Stimulated activated CD4-positive, alpha-beta T cell treated with anti-CD3 and anti-CD28 coated beads, Interleukin-1b, Interleukin-23, amount 100 ng/mL, for 4 hours (primary cell): ENCODE measurements around the gene ARL15.
"Not testable (repeated sequence)": the region's sequence is repeated elsewhere in the genome, so short reads cannot be mapped to it uniquely, and the experiment has no call there.

Experiments used
- DNase-seq, 2 donors: peaks; one replicate each; pipeline ENCODE4 v3.0.0-alpha.2; 2020; ENCODE audit warnings: low read depth in 2 of 2

ARL15 gene

DNA sequence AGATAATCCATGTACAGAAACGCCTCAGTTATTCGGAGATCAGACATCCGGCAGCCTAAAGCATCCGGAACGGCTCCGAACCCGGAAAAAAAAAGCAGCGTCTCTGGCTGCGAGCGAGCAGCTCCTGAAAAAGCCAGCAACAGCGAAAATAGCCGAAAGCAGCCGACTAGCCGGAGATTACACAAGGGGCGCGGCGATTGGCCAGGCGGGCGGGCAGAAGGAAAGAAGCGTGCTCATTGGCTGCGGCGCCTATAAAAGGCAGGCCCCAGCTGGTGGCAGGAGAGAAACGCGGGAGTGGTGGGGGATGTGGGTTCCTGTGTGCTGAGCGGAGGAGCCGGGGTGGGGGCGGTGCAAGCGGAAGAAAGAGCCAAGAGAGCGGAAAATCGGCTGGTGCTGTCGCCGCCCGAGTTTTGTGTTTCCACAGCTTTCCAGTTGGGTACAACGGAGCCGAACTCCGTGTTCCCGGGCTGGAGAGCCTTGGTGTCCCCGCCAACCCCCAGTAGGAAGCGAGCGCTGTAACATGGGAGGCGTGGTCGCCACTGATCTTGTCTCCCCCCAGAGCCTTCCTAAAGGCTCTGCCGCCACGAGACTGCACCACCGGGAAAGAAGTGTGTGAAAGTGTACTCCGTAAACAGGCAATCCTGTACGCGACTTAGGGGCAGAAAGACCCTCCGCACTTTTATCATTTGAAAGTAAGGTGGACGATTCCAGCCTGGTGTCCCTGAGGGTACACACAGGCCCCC, at the start of gene ARL15:
Gene ARL15, minus strand, starts transcription at position 141 of the 743 bp plus-strand sequence.
- peak; percentile 95 to 97 for DNase-seq

DNA sequence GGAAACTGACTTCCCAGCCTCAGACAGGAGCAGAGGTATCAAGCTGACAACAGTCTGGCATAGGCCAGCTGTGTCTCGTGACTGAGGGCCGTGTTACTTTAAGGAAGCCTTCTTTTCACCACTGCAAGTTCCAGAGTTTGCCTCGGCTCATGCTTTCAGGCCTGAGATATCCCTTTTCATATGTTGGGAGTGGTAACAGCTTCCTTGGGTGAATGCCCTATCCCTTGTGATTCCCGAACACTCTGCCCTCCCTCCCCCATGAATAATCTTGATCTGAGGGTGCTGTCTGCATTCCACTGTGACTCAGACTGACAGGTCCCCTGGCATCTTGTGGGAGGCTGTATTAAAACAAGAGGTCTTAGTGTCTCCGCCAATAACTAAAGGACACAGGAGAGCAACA, 49.7 kb upstream of the ARL15 start:
- no peak for DNase-seq

- no peak for DNase-seq
Observed at GRCh38 chr5:54357408-54358058, 47.2 kb upstream of the ARL15 start.

GRCh38 chr5:54353933-54354564, 43.7 kb upstream of the ARL15 start:
- not testable (repeated sequence) for DNase-seq

DNA sequence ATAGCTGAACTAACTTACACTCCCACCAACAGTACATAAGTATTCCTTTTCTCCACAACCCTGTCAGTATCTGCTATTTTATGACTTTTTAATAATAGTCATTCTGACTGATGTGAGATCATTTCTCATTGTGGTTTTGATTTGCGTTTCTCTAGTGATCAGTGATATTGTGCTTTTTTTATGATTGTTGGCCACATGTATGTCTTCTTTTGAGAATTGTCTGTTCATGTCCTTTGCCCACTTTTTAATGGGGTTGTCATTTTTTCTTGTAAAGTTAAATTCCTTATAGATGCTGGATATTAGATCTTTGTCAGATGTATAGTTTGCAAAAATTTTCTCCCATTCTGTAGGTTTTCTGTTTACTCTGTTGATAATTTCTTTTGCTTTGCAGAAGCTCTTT, 42.2 kb upstream of the ARL15 start:
- DNase-seq = not testable (repeated sequence)

- no peak for DNase-seq
Observed at GRCh38 chr5:54347221-54347865, 37.0 kb upstream of the ARL15 start.

DNA sequence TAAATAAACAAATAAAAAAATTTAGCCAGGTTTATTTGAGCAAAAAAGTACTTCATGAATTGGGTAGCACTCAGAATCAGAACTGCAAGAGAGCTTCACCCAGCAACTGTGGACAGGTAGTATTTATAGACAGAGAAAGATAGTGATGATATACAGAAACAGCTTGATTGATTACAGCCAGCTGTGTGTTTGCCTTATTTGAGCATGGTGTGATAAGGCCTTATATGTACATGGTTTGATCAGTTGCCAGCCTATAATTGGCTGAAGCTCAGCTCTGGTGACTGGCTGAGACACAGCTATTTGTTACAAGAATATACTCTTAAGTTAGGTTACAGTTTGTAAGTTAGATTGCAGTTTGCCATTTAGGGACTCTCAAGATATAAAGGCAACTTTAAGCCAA, 34.3 kb upstream of the ARL15 start:
- DNase-seq = no peak

DNA sequence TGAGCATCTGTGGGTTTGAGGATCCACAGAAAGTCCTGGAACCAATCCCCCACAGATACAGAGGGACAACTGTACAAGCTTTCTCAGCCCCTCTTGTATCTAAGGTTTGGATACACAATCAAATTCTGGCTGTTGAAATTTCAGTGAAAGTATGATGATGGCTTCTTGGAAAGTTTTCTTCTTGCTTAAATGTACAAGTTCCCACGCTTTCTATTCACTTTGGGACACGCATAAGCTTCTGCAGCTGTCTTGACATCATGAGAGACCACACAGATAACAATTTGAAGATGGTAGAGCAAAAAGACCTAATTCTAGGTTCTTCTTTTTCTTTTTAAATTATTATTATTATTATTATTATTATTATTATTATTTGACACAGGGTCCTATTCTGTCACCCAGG, 31.6 kb upstream of the ARL15 start:
- no peak for DNase-seq

DNA sequence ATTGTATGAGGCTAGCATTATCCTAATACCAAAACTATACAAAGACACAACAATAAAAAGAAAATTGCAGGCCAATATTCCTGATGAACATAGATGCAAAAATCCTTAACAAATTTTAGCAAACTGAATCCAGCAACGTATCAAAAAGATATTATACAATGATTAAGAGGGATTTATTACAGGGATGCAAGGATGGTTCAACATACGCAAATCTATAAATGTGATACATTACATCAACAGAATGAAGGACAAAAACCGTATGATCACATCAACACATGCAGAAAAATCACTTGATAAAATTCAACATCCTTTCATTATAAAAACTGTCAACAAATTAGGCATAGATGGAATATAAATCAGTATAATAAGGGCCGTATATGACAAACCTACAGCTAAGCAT, 27.1 kb upstream of the ARL15 start:
- no peak for DNase-seq

- DNase-seq = no peak
Observed at GRCh38 chr5:54332720-54333119, 22.3 kb upstream of the ARL15 start.

DNA sequence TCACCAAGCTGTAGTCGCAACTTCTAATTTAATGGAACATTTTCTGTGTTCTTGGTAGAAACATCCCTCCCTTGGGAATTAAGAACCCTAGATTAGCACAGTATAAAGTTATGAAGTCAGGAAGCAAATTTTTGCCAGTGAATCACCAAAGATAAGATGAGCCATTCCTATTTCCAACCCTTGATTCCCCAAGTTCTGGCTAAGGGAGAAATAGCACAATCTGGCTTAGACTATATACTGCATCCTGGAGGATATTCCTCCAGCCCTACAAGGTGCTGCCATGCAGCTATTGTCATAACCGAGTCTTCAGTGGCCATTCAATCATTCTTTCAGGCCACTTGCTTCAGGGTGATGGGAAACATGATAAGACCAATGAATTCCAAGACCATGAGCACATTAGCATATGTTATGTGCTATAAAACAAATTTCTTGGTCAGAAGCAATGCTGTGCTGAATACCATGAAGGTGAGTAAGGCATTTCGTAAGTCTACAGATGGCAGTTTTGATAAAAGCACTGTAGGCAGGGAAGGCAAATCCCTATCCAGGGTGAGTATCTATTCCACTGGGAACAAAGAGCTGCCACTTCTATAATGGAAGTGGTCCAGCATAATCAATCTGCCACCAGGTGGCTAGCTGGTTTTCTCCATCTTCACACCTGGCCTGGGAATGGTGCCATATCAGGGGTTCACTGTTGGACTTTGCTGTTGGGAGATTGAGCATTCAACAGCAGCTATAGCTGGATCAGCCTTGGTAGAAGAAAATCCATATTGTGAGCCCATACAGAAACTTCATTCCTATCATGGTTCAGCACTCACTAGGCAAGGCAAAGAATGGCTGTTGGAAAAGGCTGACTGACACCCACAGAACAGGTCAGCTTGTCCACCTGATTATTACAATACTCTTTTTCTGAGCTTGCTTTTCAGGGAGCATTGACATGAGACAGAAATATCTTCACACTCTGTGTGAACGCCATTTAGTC, 19.6 kb upstream of the ARL15 start:
- no peak for DNase-seq

DNA sequence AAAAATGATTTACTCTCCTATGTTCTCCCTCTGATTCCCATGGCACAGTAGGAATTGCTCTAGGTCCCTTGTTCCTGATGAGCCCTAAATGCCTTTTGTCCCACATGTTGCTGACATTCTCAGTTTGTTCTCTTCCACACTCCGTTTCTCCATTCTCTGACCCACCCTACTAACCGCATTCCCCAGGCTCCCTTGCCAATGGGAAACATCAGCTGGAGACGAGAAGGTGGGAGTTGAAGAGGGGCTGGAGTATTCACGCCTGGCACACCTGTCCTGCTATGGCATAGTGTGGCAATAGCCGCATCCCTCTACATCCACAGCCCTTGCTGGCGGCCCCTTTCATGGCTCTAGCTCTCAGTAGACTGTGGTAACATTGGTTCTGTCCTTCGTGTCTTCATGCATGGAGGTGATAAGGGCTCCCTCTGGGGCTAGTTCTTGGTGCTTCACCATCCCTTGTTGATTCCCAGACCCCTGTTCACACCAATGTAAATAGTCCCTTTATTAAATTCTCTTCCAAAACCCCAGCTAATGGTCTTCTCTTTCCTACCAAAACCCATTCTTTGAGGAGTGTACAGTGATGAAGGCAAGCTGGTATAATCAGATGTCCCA, 16.4 kb upstream of the ARL15 start:
- no peak for DNase-seq

- DNase-seq = no peak
Observed at GRCh38 chr5:54325610-54326311, 15.4 kb upstream of the ARL15 start.

DNA sequence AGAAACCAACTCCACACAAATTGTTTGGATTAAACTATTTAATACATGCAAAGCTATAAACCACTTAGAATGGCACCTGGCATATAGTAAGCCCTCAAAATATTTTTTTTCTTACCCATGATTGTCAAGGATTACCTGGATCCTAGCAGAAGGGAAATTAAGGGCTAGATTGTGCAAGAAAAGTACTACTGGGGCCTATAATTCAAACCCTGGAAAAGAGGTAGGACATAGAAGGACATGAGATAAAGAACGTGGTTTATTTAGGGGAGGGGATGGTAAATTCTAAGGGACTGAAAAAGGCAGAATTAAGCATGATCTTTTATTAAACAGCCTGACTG, 14.9 kb upstream of the ARL15 start:
- no peak for DNase-seq

- no peak for DNase-seq
Observed at GRCh38 chr5:54324651-54325271, 14.4 kb upstream of the ARL15 start.

GRCh38 chr5:54323495-54323894, 13.1 kb upstream of the ARL15 start:
- DNase-seq = no peak

GRCh38 chr5:54320256-54320655, 9.9 kb upstream of the ARL15 start:
- DNase-seq = no peak

- DNase-seq = no peak
Observed at GRCh38 chr5:54317511-54318260, 7.3 kb upstream of the ARL15 start.
